Esophagus muscularis mucosa (tissue), 3 donors: ENCODE results near the gene HMGA1.

Experiments used
- CTCF ChIP-seq, 3 experiments: fragments of 200-600 bp in 2 of 3; fragments of 450-650 bp in 1 of 3; sonication (generic) in 2 of 3; IDR thresholded peaks; one replicate each; pipeline ENCODE4 v1.5.1; 2017 to 2019; ENCODE audit warnings: antibody characterized with exemption in 3 of 3, mild to moderate bottlenecking in 2 of 3, moderate library complexity in 1 of 3
- POLR2A ChIP-seq: fragments of 450-650 bp; IDR thresholded peaks from one replicate; pipeline ENCODE4 v1.6.1; 2017; ENCODE audit warnings: antibody characterized with exemption, moderate library complexity, mild to moderate bottlenecking, low read depth
- POLR2AphosphoS5 ChIP-seq, 2 donors: sonication (generic); formaldehyde crosslinking; IDR thresholded peaks; one replicate each; pipeline ENCODE4 v1.6.1; 2017; ENCODE audit warnings: antibody characterized with exemption in 2 of 2

GRCh38 chr6:34189806-34190503 is 46.7 kb upstream of the HMGA1 start:
- TF ChIP-seq POLR2AphosphoS5 (IDR thresholded peaks at IDR 0.05) (no peak), POLR2A (no peak), CTCF (IDR thresholded peaks at IDR 0.05) (no peak)
